HG02763 (cell line): ENCODE measurements around the gene FXYD6.
"Not testable (repeated sequence)": the region's sequence is repeated elsewhere in the genome, so short reads cannot be mapped to it uniquely, and the experiment has no call there.

Experiments used
- ATAC-seq: cut with Tn5 transposase; IDR thresholded peaks from one replicate; pipeline ENCODE4 v1.9.1; 2021; ENCODE audit warnings: mild to moderate bottlenecking, moderate library complexity; ENCODE audit not compliant: unreplicated experiment

The FXYD6 gene, protein sequence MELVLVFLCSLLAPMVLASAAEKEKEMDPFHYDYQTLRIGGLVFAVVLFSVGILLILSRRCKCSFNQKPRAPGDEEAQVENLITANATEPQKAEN

GRCh38 chr11:117876341-117877119, at the start of gene FXYD6:
FXYD6 (minus strand) TSS chr11:117876658; CDS start chr11:117842776, 33,882 bp downstream.
- no peak for ATAC-seq

DNA sequence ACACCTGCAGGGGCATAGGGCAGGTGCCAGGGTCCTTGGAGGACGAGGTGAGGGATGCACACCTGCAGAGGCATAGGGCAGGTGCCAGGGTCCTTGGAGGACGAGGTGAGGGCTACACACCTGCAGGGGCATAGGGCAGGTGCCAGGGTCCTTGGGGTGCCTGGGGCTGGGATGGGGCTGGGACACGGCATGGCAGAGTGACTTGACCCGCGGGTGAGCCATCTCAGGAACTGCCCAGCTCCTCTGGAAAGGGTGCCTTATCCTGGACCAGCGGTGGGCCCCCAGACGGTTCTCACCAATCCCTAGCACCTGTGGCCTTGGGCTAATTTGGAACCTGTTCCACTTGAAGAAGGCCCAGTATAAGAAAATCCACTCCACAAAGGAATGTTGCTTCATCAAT, 49.7 kb upstream of the FXYD6 start:
- not testable (repeated sequence) for ATAC-seq

- ATAC-seq = no peak
Measured at GRCh38 chr11:117925198-117925925, 48.9 kb upstream of the FXYD6 start.

DNA sequence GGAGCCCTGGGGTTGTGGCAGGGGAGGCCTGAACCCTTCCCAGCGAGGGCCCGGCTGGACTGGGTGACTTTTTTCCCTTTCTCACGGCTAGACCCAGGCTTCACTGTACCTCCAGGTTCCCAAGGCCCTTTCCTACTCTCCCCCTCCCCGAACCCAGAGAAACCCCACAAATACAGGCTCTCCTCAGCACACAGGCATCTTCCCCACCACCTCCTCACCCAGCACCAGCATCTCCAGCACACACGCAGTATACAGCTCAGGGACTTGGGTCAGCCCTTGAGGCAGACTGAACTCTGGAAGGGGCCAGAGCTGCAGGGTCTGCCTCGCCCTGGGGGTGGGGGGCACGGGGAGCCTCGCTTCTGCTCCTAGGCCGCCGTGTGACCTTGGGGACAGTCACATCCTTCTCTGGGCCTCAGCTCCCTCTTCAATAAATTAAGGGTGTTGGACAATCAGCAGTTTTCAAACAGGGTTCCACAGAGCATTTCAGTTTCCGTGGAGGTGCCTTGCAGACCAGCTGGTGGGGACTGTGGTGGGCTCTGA, 48.2 kb upstream of the FXYD6 start:
- ATAC-seq = no peak

DNA sequence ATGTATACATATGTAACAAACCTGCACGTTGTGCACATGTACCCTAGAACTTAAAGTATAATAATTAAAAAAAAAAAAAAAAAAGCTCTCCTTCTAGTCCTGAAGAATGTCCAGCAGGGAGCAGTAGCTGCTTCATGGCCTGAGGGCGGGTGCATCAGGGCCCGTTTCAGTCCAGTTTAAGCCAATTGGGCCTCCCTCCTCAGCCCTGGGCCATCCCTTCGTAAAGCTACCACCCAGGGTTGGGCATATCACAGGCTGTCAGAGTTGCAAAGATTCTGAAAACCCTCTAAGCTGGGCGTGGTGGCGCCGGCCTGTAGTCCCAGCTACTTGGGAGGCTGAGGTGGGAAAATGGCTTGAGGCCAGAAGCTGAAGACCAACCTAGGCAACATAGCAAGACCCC, 47.3 kb upstream of the FXYD6 start:
- ATAC-seq = no peak

DNA sequence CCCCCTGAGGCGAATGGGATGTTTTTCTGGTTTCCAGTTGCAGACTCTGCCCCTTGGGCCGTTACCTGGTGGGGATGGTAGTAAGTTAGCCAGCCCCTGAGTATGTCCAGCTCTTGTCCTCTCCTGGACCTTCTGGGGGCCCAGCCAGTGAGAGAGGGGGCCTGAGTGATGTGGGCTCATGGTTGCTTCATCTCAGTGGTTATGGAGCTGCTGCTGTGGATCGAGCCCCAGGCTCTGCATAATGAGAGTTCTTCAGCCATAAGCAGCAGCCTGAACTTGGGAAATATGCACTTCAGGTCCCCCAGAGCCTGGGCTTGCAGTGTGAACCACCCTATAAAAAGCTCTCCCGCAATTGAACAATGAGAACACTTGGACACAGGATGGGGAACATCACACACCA, 46.8 kb upstream of the FXYD6 start:
- no peak for ATAC-seq

DNA sequence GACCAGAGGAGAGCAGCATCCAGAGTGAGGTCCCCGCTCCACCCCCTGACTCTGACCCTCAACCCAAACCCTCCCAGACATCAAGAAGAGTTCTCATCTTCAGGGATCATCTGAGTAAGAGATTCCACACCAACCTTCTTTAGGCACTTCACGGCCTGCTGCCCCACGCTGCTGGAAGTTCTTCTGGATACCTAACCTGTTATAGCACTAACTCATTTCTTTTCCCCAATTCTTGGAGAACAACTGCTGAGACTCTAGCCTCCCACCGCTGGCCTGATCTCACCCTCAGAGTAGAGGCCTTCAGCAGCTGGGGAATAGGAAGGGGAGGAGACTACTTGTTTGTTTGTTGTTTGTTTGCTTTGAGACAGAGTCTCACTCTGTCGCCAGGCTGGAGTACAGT, 45.4 kb upstream of the FXYD6 start:
- no peak for ATAC-seq

DNA sequence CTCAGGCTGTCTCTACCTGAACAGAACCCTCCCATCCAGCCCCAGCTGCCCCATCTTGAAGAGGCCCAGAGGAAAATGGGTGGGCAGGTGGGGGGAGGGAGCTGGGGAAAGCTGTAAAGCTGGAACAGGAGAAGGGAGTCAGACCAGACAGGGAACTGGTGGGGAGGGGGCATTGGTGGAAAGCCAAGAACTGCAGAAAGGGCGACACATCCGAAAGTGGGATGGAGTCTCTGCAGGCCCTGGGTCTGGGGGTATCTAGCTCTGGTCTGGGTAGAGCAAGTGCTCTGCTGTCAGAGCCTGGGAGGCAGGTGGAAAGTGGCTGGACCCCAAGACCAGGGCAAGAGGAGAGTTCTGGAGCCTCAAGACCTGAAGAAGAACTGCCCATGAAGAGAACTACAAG, 45.0 kb upstream of the FXYD6 start:
- no peak for ATAC-seq

- no peak for ATAC-seq
Measured at GRCh38 chr11:117919781-117920221, 43.3 kb upstream of the FXYD6 start.

DNA sequence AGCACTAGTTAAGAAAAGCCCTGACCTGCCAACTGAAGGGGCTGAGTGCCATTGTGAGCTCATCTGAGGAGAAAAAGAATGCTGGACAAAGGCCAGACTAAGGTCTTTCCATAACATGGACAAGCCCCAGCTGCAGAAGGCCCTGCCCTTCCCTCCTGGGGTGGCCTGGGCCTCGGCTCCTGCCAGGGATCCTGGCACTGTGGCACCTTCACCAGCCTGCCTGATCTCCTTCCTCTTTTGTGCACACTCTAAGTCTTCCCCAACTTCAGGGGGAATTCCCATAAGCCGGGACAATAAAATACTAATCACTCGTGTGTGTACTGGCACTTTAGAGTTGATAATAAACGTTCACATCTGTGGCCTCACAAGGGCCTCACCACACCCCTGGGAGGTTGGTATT, 42.9 kb upstream of the FXYD6 start:
- ATAC-seq = no peak

- ATAC-seq = no peak
Measured at GRCh38 chr11:117918366-117919255, 42.2 kb upstream of the FXYD6 start.

DNA sequence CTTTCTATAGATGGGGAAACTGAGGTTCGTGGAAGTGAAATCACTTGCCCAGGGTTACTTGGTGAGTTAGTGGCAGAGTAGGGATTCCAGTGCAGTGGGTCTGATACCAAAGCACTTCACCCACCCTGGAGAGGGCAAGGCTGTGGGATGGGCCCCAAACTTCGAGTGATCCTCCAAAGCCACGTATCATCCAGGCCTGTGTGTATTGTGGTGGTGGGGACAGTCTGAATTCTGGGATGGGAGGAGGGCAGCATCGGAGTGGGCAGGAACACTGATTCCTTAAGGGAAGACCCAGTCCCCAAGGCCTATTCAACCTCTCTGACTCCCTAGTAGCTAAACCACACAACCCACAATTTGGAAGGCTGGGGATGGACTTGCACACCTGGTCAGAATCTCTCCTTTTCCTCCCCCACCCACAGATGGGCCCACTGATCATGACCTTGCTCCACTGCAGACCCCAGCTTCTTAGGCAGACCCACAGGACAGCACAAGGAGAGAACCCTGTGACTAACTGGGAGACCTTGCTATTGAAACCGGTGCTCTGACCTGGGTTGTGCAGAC, 41.2 kb upstream of the FXYD6 start:
- no peak for ATAC-seq

DNA sequence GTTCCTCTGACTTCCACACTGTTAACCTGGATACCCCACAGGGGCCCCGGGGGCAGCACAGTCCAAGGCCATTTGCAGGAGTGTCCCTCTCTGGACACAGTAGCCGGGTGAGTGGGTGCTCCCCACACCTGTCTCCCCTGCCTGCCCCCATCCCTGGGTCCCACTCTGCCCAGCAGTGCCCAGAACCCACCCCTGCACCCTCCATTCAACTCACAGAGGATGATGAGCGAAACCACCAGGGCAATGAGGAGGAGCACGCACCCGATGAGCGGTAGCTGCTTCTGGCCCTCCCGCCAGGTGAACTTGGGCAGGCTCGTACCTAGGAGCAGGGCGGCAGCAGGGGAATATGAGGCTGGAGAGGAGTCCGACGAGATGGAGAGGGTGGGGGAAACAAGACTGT, 40.5 kb upstream of the FXYD6 start:
- ATAC-seq = no peak

DNA sequence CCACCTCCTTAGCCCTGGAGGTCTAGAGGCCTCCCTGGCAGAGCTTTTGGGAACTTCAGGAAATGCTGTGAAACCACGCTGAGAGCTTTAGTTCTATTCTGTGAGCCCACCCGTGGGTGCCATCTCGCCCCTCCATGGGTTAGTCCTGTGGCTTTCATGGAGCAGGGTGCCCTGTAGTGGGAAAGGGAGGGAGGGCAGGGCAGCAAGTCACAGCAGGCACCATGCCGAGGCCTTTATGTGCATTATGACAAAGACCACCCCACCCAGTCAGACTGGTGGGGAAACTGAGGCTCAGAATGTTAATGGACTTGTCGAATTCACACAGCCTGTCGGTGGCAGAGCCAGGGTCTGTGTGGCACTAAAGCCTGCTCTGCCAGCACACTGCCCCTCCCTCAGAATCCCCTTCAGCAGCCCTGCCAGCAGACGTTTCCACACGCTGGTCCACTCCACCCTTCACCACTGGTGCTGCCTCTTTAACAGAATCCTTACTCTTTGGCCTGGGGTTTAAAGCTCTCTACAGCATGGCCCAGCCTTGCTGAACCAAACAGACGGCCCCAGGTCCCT, 39.3 kb upstream of the FXYD6 start:
- no peak for ATAC-seq

DNA sequence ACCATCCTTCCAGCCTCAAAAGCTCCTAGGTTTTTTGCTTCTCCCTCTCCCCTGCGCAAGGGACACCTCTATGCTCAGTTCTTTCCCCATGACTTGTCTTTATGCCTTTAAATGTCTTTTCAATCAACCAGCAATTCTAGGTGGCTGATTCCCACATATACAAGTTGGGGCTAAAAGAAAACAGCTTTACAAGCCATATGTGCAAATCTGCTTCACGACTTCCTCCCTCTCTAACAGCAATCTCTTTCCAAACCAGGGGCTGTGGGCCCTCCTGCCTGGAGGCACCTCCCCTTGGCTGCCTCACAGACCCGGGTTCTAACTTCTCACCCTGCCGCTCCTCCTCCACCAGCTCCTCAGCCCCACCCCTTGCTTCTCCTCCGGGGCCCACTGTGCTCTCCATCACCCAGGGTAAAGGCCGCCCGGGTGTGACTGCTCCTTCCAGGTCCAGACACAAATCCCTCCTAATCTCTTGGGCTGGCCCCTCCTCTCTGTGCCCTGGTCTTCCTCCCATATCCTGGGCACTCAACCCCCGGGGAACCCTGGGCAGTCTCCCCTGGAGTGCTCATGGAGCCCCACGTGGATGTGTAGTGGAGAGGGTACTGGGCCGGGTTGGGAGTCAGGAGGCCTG, 38.6 kb upstream of the FXYD6 start:
- no peak for ATAC-seq

DNA sequence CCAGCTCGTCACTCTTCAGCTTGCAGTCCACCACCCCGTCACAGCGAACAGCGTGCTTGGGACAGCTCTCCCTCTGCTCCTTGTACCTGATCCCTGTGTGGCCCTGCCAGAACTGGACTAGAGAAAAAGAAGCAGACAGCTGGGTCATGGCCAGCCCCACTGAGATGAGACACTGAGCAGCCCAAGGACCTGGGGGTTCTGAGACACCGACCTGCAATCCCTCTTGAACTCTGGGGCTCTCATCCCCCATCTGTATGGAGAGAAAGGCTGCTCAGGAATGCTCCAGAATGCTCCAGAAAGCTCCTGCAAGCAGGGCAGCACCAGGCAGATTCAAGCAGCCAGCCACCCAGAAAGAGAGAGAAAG, 37.9 kb upstream of the FXYD6 start:
- ATAC-seq = no peak

GRCh38 chr11:117913736-117914397, 37.4 kb upstream of the FXYD6 start:
- ATAC-seq = no peak

DNA sequence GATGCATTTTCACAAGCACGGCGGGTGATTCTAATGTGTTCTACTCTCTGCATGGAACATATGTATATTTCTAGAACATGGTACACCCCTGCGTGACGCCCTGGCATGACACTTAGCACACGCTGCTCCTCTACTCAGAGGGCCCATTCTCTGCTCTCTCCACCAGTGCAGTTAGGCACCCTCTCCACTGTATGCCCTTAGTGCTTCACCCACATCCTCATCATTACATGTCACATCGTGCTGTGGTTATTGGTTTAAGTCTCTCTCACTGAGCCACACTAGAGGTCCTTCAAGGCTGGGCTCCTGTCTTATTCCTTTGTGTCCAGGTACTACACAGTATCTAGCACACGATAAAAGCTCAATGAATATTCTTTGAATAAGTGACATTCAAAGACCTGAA, 36.0 kb upstream of the FXYD6 start:
- no peak for ATAC-seq

DNA sequence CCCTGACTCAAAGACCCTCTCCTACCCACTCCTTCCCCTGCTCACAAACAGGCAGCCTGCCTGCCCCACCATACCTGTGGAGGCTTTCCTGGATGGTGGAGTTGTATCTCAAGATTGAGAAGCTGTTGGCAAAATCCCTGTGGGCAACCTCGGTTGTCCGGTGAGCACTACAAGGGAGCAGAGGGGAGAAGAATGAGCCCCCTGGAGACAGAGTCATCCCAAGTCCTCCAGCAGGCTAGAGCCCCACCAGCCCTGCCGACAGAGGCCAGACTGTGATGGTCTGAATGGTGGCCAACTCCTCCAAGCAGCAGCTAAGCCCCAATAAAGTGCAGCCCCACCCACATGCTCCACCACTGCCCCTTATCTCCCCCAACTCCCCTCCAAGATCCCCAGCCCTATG, 35.2 kb upstream of the FXYD6 start:
- ATAC-seq = no peak
